Suprapubic skin (tissue), 3 donors: ENCODE data around the gene STYXL2.

ENCODE experiments used
- CTCF ChIP-seq, 2 donors: fragments of 200-600 bp in 1 of 2; fragments of 450-650 bp in 1 of 2; sonication (generic) in 1 of 2; IDR thresholded peaks; one replicate each; pipeline ENCODE4 v1.5.1; 2016 to 2019; ENCODE audit warnings: antibody characterized with exemption in 2 of 2, mild to moderate bottlenecking in 1 of 2, moderate library complexity in 1 of 2
- POLR2AphosphoS5 ChIP-seq, 3 donors: sonication (generic); formaldehyde crosslinking; IDR thresholded peaks; one replicate each; pipeline ENCODE4 v1.6.1; 2017; ENCODE audit warnings: antibody characterized with exemption in 3 of 3

DNA sequence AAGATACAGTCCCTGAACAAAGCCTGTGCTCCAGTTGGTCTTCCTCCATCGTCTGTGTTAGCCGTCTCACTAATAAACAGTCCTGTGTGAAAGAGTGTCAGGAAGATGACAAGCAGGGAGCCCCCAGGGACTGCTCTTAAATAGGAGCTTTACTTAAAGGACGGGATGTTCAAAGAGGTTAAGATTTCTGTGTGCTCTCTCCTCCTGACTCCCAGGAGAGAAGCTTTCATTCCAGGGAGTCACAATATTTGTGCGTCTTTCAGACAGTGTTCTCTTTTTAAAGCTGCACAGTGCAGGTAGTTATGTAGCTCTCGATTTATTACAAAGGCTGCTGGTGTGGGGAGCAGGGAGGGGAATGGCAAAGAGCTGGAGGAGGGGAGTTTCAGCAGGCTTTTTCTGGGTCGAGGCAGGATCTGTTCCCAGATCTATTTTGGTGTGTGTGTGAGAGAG, 43.5 kb downstream of the STYXL2 start:
- no peak for TF ChIP-seq CTCF (IDR thresholded peaks at IDR 0.05)
- no peak for TF ChIP-seq POLR2AphosphoS5 (IDR thresholded peaks at IDR 0.05)
